SK-N-SH (cell line): ENCODE results near the gene CACNA2D3. TPM values are rescaled to one million over a fixed set of nuclear protein-coding genes. Genes with fewer than 3 reads are reported as not detected.

Experiments
- CTCF ChIA-PET: fragments of 300-600, 350-600 bp; formaldehyde crosslinking; extraction: SDS; loops from one replicate; lab custom pipeline; 2021; lab: Yijun Ruan, JAX
- POLR2A ChIA-PET: fragments of 350-600 bp; sonication (Branson Sonifier 250); formaldehyde crosslinking; extraction: SDS; loops from one replicate; lab custom pipeline; 2020; ENCODE audit warnings: antibody characterized with exemption, inconsistent platforms; lab: Yijun Ruan, JAX
- DNase-seq: peaks from one replicate; pipeline ENCODE4 v3.0.0; 2012
- H2AFZ ChIP-seq: fragments of 200-600 bp; sonication (generic); 2 replicates; pipeline ENCODE4 v1.8.1; 2016; ENCODE audit warnings: antibody characterized with exemption, mild to moderate bottlenecking, low read depth
- H3F3A ChIP-seq: fragments of 200-600 bp; sonication (generic); replicated peaks from 2 replicates; pipeline ENCODE3; 2016; ENCODE audit warnings: antibody characterized with exemption, mild to moderate bottlenecking; ENCODE audit not compliant: insufficient read depth
- H3K27ac ChIP-seq, 2 experiments: fragments of 200-500 bp in 1 of 2; fragments of 200-600 bp in 1 of 2; sonication (Bioruptor generic) in 1 of 2; sonication (generic), shearing (Covaris generic) in 1 of 2; 2 replicates each; pipeline versions ENCODE4 v1.5.1 to v1.6.1; 2014 to 2016; ENCODE audit warnings: low read depth in 2 of 2, inconsistent platforms in 1 of 2, low read length in 1 of 2, mild to moderate bottlenecking in 1 of 2, mixed read lengths in 1 of 2
- H3K27me3 ChIP-seq: fragments of 200-600 bp; sonication (generic), shearing (Covaris generic); 2 replicates; pipeline ENCODE4 v1.6.1; 2016; ENCODE audit warnings: mixed run types; ENCODE audit not compliant: insufficient read depth
- H3K36me3 ChIP-seq, 2 experiments: fragments of 200-500 bp in 1 of 2; fragments of 200-600 bp in 1 of 2; sonication (Bioruptor generic) in 1 of 2; sonication (generic) in 1 of 2; replicated peaks in 1 of 2; 2 replicates each; pipeline versions ENCODE3 to v1.5.1; 2014 to 2016; ENCODE audit warnings: low read length in 1 of 2, mild to moderate bottlenecking in 1 of 2; ENCODE audit not compliant: insufficient read depth in 2 of 2, control insufficient read depth in 1 of 2
- H3K4me1 ChIP-seq, 2 experiments: fragments of 200-500 bp in 1 of 2; fragments of 200-600 bp in 1 of 2; sonication (Bioruptor generic) in 1 of 2; sonication (generic), shearing (Covaris generic) in 1 of 2; 2 replicates each; pipeline versions ENCODE4 v1.5.1 to v1.6.1; 2014 to 2016; ENCODE audit warnings: low read depth in 1 of 2, low read length in 1 of 2, mixed run types in 1 of 2; ENCODE audit not compliant: insufficient read depth in 2 of 2, control insufficient read depth in 1 of 2
- H3K4me2 ChIP-seq: fragments of 200-600 bp; sonication (generic), shearing (Covaris generic); 2 replicates; pipeline ENCODE4 v1.6.1; 2017; ENCODE audit warnings: mixed run types
- H3K4me3 ChIP-seq, 2 experiments: fragments of 200-500 bp in 1 of 2; fragments of 200-600 bp in 1 of 2; sonication (Bioruptor generic) in 1 of 2; sonication (generic), shearing (Covaris generic) in 1 of 2; 2 replicates each; pipeline versions ENCODE4 v1.5.1 to v1.8.1; 2014 to 2016; ENCODE audit warnings: low read depth in 2 of 2, inconsistent platforms in 1 of 2, low read length in 1 of 2, mild to moderate bottlenecking in 1 of 2, mixed read lengths in 1 of 2, moderate library complexity in 1 of 2
- H3K79me2 ChIP-seq: fragments of 200-600 bp; sonication (generic); 2 replicates; pipeline ENCODE4 v1.8.1; 2017; ENCODE audit warnings: mild to moderate bottlenecking; ENCODE audit not compliant: insufficient read depth
- H3K9ac ChIP-seq: fragments of 200-600 bp; sonication (generic); 2 replicates; pipeline ENCODE4 v1.6.1; 2017; ENCODE audit warnings: mixed run types
- H3K9me2 ChIP-seq: fragments of 200-600 bp; sonication (generic); 2 replicates; pipeline ENCODE4 v1.6.1; 2017; ENCODE audit warnings: mixed run types
- H3K9me3 ChIP-seq: fragments of 200-600 bp; sonication (generic); 2 replicates; pipeline ENCODE4 v1.6.1; 2017; ENCODE audit warnings: mixed run types, mild to moderate bottlenecking, moderate library complexity
- H4K20me1 ChIP-seq: fragments of 200-600 bp; sonication (generic); 2 replicates; pipeline ENCODE4 v1.6.1; 2017; ENCODE audit warnings: mild to moderate bottlenecking, mixed run types; ENCODE audit not compliant: insufficient read depth
- CHD2 ChIP-seq: fragments of 150-350 bp; IDR thresholded peaks from 2 replicates; pipeline ENCODE4 v1.6.1; 2018; ENCODE audit warnings: low read length; ENCODE audit not compliant: partially characterized antibody
- FOXJ3 ChIP-seq: sonication (generic); formaldehyde crosslinking; IDR thresholded peaks from 2 replicates; pipeline ENCODE4 v1.5.1; 2020; ENCODE audit warnings: mild to moderate bottlenecking, missing genetic modification reagents
- FOXM1 ChIP-seq: IDR thresholded peaks from 2 replicates; pipeline ENCODE4 v1.4.0; 2012; ENCODE audit warnings: low read depth, mild to moderate bottlenecking
- GABPA ChIP-seq: IDR thresholded peaks from 2 replicates; pipeline ENCODE4 v1.4.0; 2012; ENCODE audit warnings: low read depth, mild to moderate bottlenecking
- JUND ChIP-seq: IDR thresholded peaks from 2 replicates; pipeline ENCODE4 v1.4.0; 2012
- MEF2A ChIP-seq: IDR thresholded peaks from 2 replicates; pipeline ENCODE4 v1.4.0; 2012; ENCODE audit warnings: low read depth, borderline replicate concordance
- RAD21 ChIP-seq: IDR thresholded peaks from 2 replicates; pipeline ENCODE4 v1.6.1; 2012; ENCODE audit warnings: mild to moderate bottlenecking, low read length
- REST ChIP-seq: IDR thresholded peaks from 2 replicates; pipeline ENCODE4 v1.6.1; 2012; ENCODE audit warnings: mild to moderate bottlenecking, low read depth, low read length, moderate library complexity
- RFX5 ChIP-seq: IDR thresholded peaks from 2 replicates; pipeline ENCODE4 v1.6.1; 2012; ENCODE audit warnings: mild to moderate bottlenecking, improper control_type of control experiment, low read length
- SIN3A ChIP-seq: IDR thresholded peaks from 2 replicates; pipeline ENCODE4 v1.6.1; 2012; ENCODE audit warnings: low read depth, mild to moderate bottlenecking, low read length, moderate library complexity, borderline replicate concordance
- SMC3 ChIP-seq: IDR thresholded peaks from 2 replicates; pipeline ENCODE4 v1.6.1; 2012; ENCODE audit warnings: low read depth, low read length, improper control_type of control experiment
- TAF1 ChIP-seq: IDR thresholded peaks from 2 replicates; pipeline ENCODE4 v1.6.1; 2012; ENCODE audit warnings: low read depth, mild to moderate bottlenecking, low read length, moderate library complexity, borderline replicate concordance
- TEAD4 ChIP-seq: IDR thresholded peaks from 2 replicates; pipeline ENCODE4 v1.4.0; 2012; ENCODE audit warnings: mild to moderate bottlenecking, borderline replicate concordance; ENCODE audit not compliant: insufficient read depth
- USF1 ChIP-seq: IDR thresholded peaks from 2 replicates; pipeline ENCODE4 v1.4.0; 2012; ENCODE audit warnings: low read depth, borderline replicate concordance
- ZBTB33 ChIP-seq: IDR thresholded peaks from 2 replicates; pipeline ENCODE4 v1.4.0; 2012; ENCODE audit warnings: low read depth, borderline replicate concordance
- WGBS: methylation state at CpG from one replicate; pipeline ENCODE4 v1.1.6; 2017; ENCODE audit warnings: low lambda C conversion rate; 5-methylcytosine and 5-hydroxymethylcytosine counted together
- polyA plus RNA-seq, 3 experiments: library from polyadenylated mRNA; depleted of rRNA; stranded (reverse); fragments of >200 nt; gene quantifications; 2 replicates each; pipeline ENCODE4 v1.2.3, GENCODE V29; 2012

Gene CACNA2D3
- polyA plus RNA-seq, 1 of the 3 experiments (the other 2 are of a cell fraction), result 0.15 TPM

- Histone ChIP-seq H3K27ac (no peak overlapping the region), H3K4me1 (peaks cover 0 to 8% of the 10 kb centered on the region in 2 experiments; a peak in 1 of 4 replicates), H3K36me3 (no peaks in the 10 kb centered on the region), H2AFZ (no peak overlapping the region), H3K79me2 (no peaks in the 10 kb centered on the region), H3K9ac (no peak overlapping the region), H3K27me3 (no peaks in the 10 kb centered on the region; the same call in 1 of the 2 replicates), H3F3A (no peaks in the 10 kb centered on the region), H3K9me3 (no peaks in the 10 kb centered on the region), H4K20me1 (no peaks in the 10 kb centered on the region), H3K4me2 (no peak overlapping the region), H3K4me3 (no peak overlapping the region), H3K9me2 (no peaks in the 10 kb centered on the region)
- DNase-seq, result no peak
- no peak for TF ChIP-seq RAD21
- no peak for TF ChIP-seq SMC3
- no peak for TF ChIP-seq GABPA
- TF ChIP-seq TEAD4, result no peak
- TF ChIP-seq JUND, result no peak
- TF ChIP-seq MEF2A, result no peak
- TF ChIP-seq FOXJ3, result no peak
- no peak for TF ChIP-seq FOXM1
- no peak for TF ChIP-seq USF1
- no peak for TF ChIP-seq CHD2
- no peak for TF ChIP-seq ZBTB33
- TF ChIP-seq RFX5, result no peak
- TF ChIP-seq REST, result no peak
- TF ChIP-seq TAF1, result no peak
- TF ChIP-seq SIN3A, result no peak
- CTCF ChIA-PET, result interaction anchor here (0.6 to 1.7 kb wide), 5 partner anchors 11 to 1645 kb away, joined by 3 to 5 read pairs (median 3); no protein-coding TSS in a partner anchor
- WGBS, result 73% methylated on average over 4 of the region's 4 CpGs
- POLR2A ChIA-PET, result no interaction called here
These were observed 727.0 kb downstream of the CACNA2D3 start for GRCh38 chr3:54849360-54849759.
